ENCODE results near the gene ACER2.

DNA sequence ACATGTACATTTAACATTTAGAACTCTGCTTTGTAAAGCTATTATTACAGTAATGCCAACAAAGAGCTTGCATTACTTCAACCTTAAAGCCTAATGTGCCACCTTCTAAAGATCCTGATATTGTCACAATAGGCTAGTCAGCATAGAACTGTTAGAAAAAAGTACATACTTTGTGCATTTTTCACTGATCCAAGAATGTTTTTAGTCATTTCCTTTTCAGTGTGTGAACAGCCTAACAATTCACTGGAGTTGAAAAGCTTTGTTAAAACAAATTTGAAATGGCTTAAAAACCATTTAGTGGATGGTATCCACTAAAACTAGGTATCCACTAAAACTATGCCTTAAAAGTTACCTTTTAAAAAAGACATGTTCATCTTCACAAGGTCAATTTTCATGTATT is 33.3 kb upstream of the ACER2 start:
- TF ChIP-seq, protein P1, sequence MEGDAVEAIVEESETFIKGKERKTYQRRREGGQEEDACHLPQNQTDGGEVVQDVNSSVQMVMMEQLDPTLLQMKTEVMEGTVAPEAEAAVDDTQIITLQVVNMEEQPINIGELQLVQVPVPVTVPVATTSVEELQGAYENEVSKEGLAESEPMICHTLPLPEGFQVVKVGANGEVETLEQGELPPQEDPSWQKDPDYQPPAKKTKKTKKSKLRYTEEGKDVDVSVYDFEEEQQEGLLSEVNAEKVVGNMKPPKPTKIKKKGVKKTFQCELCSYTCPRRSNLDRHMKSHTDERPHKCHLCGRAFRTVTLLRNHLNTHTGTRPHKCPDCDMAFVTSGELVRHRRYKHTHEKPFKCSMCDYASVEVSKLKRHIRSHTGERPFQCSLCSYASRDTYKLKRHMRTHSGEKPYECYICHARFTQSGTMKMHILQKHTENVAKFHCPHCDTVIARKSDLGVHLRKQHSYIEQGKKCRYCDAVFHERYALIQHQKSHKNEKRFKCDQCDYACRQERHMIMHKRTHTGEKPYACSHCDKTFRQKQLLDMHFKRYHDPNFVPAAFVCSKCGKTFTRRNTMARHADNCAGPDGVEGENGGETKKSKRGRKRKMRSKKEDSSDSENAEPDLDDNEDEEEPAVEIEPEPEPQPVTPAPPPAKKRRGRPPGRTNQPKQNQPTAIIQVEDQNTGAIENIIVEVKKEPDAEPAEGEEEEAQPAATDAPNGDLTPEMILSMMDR (IDR thresholded peaks at IDR 0.05; ENCODE audit: insufficient read depth, low read depth, low read length) = no peak
- no peak for TF ChIP-seq EZH2 (IDR thresholded peaks at IDR 0.05; ENCODE audit: insufficient read depth, low read length)

Data from astrocyte (in vitro differentiated cells and primary cell).